NCI-H146 treated with DMSO at 0.1 percent for 48 hours (cell line): ENCODE measurements around the gene MACROH2A1.

Source experiments
- DNase-seq: peaks from one replicate; lab custom pipeline; 2025; ENCODE audit not compliant: unreplicated experiment; lab: John Stamatoyannopoulos, UW

MACROH2A1 gene

DNA sequence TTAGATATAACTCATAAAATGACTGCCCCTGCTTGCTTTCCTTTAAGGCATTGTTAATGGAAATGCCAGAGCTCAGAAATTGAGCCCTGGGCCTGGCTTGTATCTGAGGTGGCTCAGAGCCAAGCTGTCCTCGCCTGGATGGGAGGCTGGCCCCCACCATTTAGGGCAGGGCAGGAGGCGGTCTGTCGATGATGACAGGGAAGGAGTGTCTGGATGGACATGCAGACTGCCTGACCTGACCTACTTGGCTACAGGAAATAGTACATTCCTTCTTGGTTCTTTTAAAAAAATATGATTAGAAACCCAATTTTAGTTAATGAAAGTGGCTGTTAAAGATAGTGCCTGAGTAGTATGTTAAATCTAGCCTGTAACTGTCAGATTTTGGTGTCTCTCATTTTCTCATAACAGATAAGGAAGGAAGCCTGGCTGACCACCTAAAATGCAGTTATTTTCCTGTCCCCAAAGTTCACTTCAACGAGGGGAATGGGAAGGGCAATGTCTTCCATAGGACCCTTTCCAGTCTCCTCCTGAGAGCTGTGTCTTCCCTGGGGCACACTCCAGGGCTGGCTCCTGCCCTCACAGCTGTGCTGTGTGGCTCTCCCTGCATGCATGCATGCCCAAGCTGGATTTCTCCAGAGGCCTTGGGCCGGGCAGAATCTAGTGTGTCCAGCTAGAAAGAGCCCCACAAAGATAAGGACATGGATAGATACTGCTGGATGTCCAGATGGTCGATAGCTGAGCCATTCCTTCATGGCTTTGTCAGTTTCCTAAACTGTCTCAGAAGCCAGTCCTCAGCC is 42.3 kb downstream of the MACROH2A1 start:
- DNase-seq: no peak

DNA sequence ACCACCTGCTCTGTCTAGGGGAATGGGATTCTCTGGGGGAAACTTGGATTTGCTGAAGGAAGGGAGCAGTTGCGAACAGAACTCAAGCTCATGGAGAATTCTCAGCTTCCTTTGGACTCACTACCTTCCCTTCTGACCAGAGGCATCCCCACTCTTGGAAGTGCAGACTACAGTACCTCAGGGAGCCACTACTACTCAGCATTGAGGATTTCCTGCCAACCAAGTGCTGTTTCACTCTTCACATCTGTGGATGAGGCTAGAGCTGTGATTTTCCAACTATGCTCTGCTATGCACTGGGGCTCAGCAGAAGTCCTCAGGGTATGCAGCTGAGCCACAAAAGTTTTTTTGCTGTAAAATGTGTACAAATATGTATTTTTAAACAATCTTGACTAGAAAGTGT is 43.9 kb downstream of the MACROH2A1 start:
- no peak for DNase-seq

DNA sequence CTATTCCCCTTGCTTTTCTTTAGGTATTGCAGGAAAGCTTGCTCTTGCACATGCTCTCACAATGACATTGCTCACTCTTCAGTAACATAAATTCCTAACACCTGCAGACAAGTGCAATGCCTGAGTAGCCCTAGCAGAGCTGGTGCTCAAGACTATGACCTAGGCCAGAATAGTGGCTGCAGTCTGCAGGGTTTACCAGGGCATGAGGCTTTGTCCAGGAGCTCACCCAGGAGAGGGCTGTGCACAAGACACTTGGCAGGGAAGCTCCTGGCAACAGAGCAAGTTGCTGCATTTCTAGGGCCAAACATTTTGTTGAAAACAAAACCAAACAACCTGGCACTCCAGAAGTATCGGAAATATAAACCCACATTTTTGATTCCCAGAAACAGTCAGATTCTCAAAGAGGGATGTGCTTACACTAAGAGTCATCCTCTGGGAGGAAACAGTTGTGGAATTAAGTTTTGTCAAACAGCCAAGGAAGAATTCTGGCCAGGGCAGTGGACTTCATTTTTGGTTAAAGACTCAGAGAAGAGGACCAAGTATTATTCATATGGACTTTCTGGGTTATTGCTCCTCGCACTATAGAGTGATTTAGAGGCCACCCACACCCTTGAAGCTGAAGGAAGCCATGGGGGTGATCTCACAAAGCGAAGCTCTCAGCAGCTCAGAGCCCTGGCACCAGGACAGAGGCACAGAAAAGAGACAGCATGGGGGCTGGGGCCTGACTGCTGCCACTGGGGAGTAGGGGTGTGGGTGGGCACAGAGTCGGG is 44.9 kb downstream of the MACROH2A1 start:
- DNase-seq: no peak

- DNase-seq: no peak
Measured at GRCh38 chr5:135350536-135350935, 48.5 kb downstream of the MACROH2A1 start.

- DNase-seq: no peak
Measured at GRCh38 chr5:135349886-135350285, 49.1 kb downstream of the MACROH2A1 start.

- no peak for DNase-seq
Measured at GRCh38 chr5:135349451-135349850, 49.6 kb downstream of the MACROH2A1 start.

- DNase-seq: no peak
Measured at GRCh38 chr5:135348918-135349317, 50.1 kb downstream of the MACROH2A1 start.

GRCh38 chr5:135347392-135347791 is 51.6 kb downstream of the MACROH2A1 start:
- no peak for DNase-seq

DNA sequence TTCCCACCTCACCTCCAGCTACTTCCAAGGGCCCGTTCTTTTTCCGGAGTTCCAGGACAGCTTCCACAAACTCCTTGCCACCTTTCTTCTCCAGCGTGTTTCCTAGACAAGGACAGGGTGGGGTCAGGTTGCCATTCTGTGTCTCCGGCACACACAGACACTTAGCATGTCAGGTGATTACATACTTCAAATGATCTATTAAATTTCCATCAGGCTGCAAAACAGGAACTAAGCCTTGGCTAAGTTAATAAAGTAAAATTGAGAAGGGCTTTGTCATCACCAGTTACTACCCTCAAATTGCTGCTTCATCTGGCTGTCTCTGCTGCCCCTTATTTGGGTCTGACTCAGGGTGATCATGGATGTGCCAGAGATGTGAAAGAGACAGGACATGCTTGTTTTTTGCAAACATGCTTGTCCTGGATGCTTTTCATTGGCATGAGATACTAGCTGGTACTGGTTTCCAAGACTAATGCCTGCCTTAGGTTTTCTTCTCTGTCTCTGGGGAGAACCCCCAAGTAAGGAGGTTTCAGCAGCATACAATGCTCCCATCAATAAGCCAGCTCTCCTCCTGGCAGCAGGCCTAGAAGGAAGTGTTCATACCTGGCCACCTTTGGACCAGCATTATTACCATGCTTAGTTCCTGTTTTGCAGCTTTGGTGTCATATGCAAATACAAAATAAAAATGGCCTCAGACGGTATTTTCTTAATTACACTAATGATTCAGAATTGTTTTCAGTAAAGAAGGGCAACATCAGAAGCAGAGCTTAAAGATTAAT is 52.9 kb downstream of the MACROH2A1 start:
- DNase-seq: no peak

GRCh38 chr5:135344349-135344748 is 54.7 kb downstream of the MACROH2A1 start:
- DNase-seq: no peak

DNA sequence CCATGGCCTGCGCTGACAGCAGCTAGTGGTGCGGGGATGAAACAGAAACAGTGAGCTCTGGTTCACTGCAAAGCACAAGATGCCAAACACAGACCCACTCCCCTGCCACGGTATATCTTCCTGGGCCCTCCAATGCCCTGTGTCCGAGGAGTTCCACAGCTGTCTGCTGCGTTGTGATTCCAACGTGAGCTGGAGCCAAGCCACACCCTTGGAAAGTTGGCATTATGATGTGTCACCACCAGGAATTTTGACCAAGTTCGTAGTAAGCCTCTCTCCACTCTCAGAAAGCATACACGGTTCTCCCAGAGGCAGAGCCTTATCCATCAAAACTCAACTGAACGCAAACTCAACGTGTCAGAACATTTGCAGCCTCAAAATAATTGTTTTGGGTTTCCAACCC is 55.6 kb downstream of the MACROH2A1 start:
- DNase-seq: no peak

- DNase-seq: no peak
Measured at GRCh38 chr5:135342551-135342875, 56.5 kb downstream of the MACROH2A1 start.

DNA sequence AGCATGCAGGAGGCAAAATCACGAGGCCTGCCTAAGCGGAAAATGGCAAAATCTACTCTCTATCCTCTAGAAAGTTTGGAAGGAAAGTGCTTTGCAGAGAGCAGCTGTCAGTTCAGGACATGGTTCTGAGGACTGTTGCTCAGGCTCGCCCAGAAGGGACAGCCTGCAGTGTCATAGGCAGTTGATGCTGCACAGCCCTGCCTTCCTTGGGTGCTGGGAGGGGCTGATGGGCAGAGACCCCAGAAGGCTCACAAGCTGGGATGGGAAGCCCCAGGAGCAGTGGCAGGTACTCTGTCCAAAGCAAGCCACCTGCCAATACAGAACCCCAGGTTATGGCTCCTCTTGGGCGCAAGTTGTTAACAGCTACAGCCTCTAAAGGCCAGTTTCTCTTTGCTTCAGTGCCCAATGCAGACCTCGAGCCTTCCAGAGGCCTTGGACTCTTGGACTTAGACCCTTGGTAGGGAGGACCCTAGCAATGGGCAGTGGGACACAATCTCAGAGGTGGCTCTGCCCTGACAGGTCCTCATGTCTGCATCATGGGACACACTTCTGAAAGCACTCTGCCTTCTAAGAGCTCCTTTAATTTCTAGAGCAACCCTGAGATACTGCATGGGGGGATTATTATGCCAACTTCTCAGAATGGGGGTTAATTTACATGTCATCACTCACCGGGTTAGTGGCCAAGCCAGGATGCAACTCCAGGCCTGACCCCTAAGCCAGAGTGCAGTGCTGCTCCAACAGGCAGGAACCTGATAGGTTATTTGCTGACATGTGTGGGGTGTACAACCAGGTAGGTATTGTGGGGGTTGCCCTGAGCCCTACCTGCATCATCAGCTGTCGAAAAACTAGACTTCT is 57.1 kb downstream of the MACROH2A1 start:
- DNase-seq: no peak

DNA sequence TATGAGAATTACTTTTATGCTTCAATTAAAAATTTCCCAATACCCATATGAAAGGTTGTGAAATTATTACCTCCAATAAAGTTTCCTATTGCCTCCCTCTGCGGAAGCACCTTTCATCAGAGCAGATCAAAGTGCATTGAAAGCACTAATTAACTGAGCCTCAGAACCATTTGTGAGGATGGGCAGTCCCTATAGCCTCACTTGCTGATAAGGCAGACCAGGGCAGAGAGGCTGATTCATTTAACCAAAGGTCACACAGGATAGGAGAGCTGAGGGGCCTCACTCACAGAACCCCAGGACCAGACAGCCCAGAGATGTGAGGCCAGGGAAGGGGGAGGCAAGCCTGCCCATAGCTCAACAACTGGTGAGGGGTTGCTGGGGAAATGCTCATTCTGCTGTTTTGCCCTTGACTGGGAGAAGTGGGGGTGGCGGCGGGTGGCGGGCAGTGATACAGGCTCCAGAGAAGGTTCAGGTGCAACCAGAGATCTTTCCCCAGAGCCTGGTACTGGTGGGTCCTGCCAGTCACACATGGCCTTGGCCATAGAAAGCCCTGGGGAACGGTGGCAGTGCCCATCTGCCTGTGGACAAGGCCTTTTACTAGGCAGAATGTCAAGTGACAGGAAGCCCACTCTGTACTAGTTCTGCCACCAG is 57.9 kb downstream of the MACROH2A1 start:
- no peak for DNase-seq

DNA sequence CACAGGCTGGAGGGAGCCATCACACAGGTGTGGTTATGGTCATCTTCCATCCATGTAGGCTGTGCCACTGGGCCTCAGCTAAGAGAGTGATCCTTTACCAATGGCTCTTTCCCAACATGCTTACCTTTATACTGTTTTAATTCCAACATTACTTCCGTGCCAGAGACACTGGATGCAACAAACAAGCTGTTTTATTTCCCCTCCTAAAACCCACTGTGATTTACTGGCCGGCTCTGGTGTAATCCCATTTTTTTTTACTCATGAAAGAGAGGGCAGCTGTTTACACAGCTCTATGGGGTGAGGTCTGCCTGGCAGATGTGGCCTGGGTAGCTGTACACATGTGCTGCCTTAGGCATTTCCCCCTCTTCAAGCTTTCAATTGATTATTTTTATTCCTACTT is 58.5 kb downstream of the MACROH2A1 start:
- DNase-seq: no peak

DNA sequence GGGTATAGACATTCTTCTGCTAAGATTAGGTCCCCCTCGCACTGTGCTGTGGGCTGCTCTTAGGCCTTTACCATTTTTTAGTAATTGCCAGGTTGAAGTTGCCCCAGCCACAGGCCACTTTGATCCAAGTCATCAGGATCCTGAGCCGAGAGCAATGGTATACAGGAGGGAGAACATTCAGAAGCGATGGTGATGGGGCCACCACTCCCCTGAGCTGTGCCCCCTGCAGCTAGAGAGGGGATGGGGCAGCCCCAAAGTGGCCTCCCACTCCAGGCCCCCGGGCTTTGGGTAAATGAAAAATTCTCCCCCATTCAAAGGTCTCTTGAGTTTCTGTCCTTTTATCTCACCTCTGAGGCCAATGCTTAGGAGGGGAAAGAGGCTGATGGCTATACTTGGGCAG is 59.4 kb downstream of the MACROH2A1 start:
- DNase-seq: no peak

DNA sequence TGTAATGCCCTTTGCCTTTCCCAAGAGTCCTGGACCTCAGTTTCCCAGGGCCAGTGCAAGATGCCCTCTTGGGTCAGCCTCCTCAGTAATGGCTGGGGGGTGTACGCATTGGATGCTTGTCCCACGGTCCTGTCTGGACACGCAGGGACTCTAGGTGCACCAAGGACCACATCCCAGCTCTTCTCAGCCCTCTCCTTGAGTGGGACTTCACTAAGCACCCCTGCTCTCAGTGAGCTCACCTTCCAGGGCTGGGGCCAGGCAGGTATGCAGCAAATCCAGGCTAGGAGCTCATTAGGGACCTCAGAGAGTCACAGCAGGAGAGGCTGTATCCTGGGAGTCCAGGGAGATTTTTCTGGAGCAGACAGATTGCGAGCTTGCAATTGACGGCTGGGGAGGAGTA is 59.8 kb downstream of the MACROH2A1 start:
- DNase-seq: no peak

- no peak for DNase-seq
Measured at GRCh38 chr5:135337064-135337463, 62.0 kb downstream of the MACROH2A1 start.

- DNase-seq: no peak
Measured at GRCh38 chr5:135335031-135335828, 63.8 kb downstream of the MACROH2A1 start.
